Esophagus squamous epithelium (tissue), 5 donors: ENCODE data around the gene NPAS1. TPM values are rescaled to one million over a fixed set of nuclear protein-coding genes. Genes with fewer than 3 reads are reported as not detected.
A peak's percentile ranks its signal among the peaks of the same experiment; 100 is the strongest.

Experiments used
- DNase-seq: peaks from one replicate; lab custom pipeline; 2025; lab: John Stamatoyannopoulos, UW
- H3K27ac ChIP-seq, 4 donors: fragments of 200-600 bp; sonication (generic); one replicate each; pipeline ENCODE4 v1.5.1; 2016 to 2019; ENCODE audit warnings: mild to moderate bottlenecking in 1 of 4
- H3K27me3 ChIP-seq, 4 donors: fragments of 200-600 bp; sonication (generic); 1 replicate in 3 of 4; 2 replicates in 1 of 4; pipeline versions ENCODE4 v1.5.1 to v1.6.0; 2017 to 2021; ENCODE audit warnings: antibody characterized with exemption in 1 of 4
- H3K36me3 ChIP-seq, 3 donors: fragments of 200-600 bp; sonication (generic); one replicate each; pipeline ENCODE4 v1.5.1; 2016 to 2019
- H3K4me1 ChIP-seq, 3 donors: fragments of 200-600 bp; sonication (generic); one replicate each; pipeline ENCODE4 v1.5.1; 2017 to 2019
- H3K4me3 ChIP-seq, 4 donors: fragments of 200-600 bp; sonication (generic); 1 replicate in 3 of 4; 2 replicates in 1 of 4; pipeline ENCODE4 v1.5.1; 2016 to 2019; ENCODE audit warnings: mild to moderate bottlenecking in 2 of 4, moderate library complexity in 1 of 4
- H3K9me3 ChIP-seq, 3 donors: fragments of 200-600 bp; sonication (generic); one replicate each; pipeline ENCODE4 v1.5.1; 2016 to 2019
- POLR2A ChIP-seq, 4 donors: fragments of 450-650 bp; IDR thresholded peaks; one replicate each; pipeline ENCODE4 v1.6.1; 2017; ENCODE audit warnings: antibody characterized with exemption in 4 of 4, mild to moderate bottlenecking in 4 of 4, moderate library complexity in 3 of 4
- WGBS, 2 donors: methylation state at CpG; one replicate each; pipeline ENCODE4 v1.1.5; 2018; 5-methylcytosine and 5-hydroxymethylcytosine counted together
- intact Hi-C: fragments of 100-400 bp; cut with DNase I; formaldehyde crosslinking; loops from one replicate; pipeline ENCODE4 v1.15.0; 2022
- total RNA-seq, 4 donors: library from RNA; depleted of rRNA; stranded (reverse); fragments of >200 nt; gene quantifications; one replicate each; pipeline ENCODE4 v1.1.0, GENCODE V29; 2016
- TF ChIP-seq, protein P1 (sequence below), 6 experiments: fragments of 450-650 bp in 4 of 6; fragments of 200-600 bp in 2 of 6; sonication (generic) in 2 of 6; IDR thresholded peaks; one replicate each; pipeline ENCODE4 v1.5.1; 2016 to 2019; ENCODE audit warnings: antibody characterized with exemption in 6 of 6, mild to moderate bottlenecking in 4 of 6, moderate library complexity in 4 of 6
- donor health status: DM: yes; HTN: yes; CAD: no.

The NPAS1 gene
- total RNA-seq, 4 donors from 2014 or later = 0.18 to 4.3 (median 1.1) TPM; not detected in 1

DNA sequence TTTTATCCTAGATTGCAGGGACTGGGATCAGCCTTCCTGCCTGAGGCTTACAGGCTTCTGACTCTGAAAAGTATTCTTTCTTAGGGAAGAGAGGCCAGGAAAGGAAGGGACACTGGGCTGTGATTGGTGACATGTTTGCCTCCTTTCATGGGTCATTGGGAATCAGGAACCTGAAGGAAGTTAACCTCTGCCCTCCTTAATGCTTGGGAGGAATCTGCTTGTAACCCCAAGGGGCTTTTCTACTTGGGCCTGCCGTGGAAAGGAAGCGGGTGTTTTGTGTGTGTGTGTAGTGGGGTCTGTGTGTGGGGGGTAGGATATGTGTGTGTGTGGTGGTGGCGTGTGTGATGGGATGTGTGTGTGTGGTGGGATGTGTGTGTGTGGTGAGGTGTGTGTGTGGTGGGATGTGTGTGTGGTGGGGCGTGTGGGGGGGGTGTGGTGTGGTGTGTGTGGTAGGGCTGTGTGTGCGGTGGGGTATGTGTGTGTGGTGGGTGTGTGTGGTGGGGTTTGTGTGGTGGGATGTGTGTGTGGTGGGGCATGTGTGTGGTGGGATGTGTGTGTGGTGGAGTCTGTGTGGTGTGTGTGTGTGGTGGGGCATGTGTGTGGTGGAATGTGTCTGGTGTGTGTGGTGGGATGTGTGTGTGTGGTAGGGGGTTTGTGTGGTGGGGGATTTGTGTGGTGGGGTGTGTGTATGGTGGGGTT is 41.3 kb upstream of the NPAS1 start:
- Histone ChIP-seq H3K27me3 (no peaks in the 10 kb centered on the region), H3K4me3 (no peak overlapping the region), H3K4me1 (peaks cover 46 to 96% (median 62%) of the 10 kb centered on the region in 3 donors), H3K36me3 (no peaks in the 10 kb centered on the region), H3K27ac (peak overlapping the region in 3 of 4 donors; percentile 4 to 92 (median 84)), H3K9me3 (no peaks in the 10 kb centered on the region)
- intact Hi-C loops = no loop called here
- TF ChIP-seq POLR2A (IDR thresholded peaks at IDR 0.05) = no peak
- TF ChIP-seq, protein P1, sequence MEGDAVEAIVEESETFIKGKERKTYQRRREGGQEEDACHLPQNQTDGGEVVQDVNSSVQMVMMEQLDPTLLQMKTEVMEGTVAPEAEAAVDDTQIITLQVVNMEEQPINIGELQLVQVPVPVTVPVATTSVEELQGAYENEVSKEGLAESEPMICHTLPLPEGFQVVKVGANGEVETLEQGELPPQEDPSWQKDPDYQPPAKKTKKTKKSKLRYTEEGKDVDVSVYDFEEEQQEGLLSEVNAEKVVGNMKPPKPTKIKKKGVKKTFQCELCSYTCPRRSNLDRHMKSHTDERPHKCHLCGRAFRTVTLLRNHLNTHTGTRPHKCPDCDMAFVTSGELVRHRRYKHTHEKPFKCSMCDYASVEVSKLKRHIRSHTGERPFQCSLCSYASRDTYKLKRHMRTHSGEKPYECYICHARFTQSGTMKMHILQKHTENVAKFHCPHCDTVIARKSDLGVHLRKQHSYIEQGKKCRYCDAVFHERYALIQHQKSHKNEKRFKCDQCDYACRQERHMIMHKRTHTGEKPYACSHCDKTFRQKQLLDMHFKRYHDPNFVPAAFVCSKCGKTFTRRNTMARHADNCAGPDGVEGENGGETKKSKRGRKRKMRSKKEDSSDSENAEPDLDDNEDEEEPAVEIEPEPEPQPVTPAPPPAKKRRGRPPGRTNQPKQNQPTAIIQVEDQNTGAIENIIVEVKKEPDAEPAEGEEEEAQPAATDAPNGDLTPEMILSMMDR (IDR thresholded peaks at IDR 0.05) = no peak
- DNase-seq = no peak
- WGBS, 2 donors = 66 to 72% methylated on average over 3 to 4 of the region's 5 CpGs

DNA sequence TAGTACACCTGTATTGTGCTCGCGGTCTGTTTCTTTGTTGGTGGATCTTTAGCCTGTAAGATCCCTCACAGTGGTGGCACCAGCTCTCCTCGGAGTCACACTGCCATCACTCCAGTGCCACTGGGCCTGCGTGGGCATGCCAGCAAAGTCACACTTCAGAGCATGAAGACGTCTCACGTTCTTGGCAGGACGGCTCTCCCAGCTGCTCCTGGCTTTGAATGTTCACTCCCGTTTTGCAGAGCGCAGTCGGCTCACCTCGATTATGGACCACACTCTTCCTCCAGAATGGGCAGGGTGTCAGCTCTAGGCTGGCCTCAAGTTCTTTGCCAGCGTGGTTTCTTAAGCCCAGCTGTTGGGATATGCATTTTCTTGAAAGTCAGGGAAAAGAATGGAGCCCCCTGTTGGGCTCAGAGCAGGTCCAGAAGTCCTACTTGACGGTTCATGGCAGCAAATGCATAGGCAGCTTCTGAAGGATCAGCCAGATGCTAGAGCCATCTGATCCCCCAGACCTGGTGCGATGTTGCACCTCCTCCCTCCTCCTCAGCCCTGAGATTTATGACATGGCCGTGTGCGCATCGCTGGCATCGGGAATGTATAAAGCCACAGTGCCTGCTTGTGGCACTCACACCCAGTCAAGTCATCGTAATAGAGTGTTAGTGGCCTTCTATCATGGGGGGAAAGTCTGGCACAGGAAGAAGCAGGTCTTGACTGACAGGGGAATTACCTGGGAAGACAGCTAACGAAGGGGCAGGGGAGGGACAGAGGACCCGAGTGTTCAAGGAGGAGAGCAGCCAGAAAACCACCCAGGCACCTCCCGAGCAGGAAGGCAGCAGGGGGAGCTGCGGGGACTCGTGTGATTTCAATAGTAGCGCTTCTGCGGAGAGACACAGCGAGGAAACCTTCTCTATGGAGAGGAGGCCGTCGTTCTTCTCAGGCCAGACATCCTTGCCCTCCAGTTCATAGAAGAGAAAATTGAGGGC is 40.2 kb upstream of the NPAS1 start:
- Histone ChIP-seq H3K4me3 (no peak overlapping the region), H3K9me3 (no peaks in the 10 kb centered on the region), H3K27me3 (no peaks in the 10 kb centered on the region), H3K36me3 (no peaks in the 10 kb centered on the region), H3K4me1 (peaks cover 45 to 96% (median 70%) of the 10 kb centered on the region in 3 donors), H3K27ac (no peak overlapping the region)
- intact Hi-C loops = no loop called here
- TF ChIP-seq, protein P1 (IDR thresholded peaks at IDR 0.05) = no peak
- no peak for TF ChIP-seq POLR2A (IDR thresholded peaks at IDR 0.05)
- DNase-seq = no peak
- WGBS, 2 donors = 62 to 83% methylated on average over 26 to 29 of the region's 29 CpGs

DNA sequence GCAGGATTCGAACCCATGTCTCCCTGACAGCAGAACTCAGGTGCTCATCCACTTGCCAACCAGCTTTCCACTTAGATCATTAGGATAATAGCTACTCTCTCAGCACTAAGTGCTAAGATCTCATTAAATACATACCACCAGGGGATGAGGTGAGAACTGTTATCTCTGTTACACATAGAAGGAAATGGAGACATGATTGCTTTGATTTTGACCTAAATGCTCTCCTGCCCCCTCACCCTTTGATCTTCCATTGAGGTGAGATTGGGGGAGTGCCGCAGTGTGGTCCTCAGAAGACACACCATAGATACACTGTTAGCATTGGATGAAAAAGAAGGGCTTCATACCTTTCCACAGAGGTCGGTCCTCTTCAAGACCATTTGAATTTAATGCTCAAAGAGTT is 38.9 kb upstream of the NPAS1 start:
- Histone ChIP-seq H3K4me3 (no peak overlapping the region), H3K27me3 (no peaks in the 10 kb centered on the region), H3K4me1 (peaks cover 32 to 91% (median 65%) of the 10 kb centered on the region in 3 donors), H3K27ac (no peak overlapping the region), H3K36me3 (peaks cover 0 to 6% (median 0%) of the 10 kb centered on the region in 3 donors), H3K9me3 (no peaks in the 10 kb centered on the region)
- no peak for TF ChIP-seq POLR2A (IDR thresholded peaks at IDR 0.05)
- TF ChIP-seq, protein P1 (IDR thresholded peaks at IDR 0.05) = no peak
- WGBS, 2 donors = 69 to 76% methylated on average over 3 of the region's 3 CpGs
- intact Hi-C loops = no loop called here
- no peak for DNase-seq

DNA sequence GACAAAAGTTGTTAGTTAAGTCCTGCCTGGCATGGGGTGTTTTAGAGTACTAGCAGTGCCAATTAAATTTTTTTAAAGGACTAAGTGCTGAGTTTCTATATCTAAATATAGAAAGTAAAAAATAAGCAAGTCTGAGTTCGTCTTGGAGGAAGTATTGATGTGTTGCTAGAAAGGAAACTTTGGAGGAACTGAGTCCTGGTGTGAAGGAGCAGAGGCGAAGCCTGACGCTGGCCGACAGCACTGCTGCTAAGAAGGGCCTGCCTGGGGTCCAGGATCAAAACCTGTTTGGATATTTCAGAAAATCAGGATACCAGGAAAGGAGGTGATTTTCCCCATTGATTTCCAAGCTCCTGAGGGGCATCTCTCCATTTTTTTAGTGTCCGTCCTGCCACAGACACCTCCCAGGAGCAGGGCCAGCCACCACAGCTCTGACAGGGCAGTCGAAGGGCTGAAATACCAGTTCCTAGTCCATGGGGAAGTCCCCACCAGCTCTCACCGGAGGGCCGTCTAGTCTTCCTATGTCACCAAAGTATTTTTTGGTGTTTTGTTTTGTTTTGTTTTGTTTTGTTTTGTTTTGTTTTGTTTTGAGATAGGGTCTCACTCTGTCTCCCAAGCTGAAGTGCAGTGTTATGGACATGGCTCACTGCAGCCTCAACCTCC is 38.2 kb upstream of the NPAS1 start:
- Histone ChIP-seq H3K27me3 (no peaks in the 10 kb centered on the region), H3K4me1 (peaks cover 25 to 84% (median 58%) of the 10 kb centered on the region in 3 donors), H3K36me3 (peaks cover 0 to 10% (median 0%) of the 10 kb centered on the region in 3 donors), H3K9me3 (no peaks in the 10 kb centered on the region), H3K27ac (peak overlapping the region in 3 of 4 donors; percentile 9 to 56 (median 33)), H3K4me3 (no peak overlapping the region)
- intact Hi-C loops = no loop called here
- 59 to 60% methylated on average over 8 of the region's 8 CpGs for WGBS, 2 donors
- TF ChIP-seq POLR2A (IDR thresholded peaks at IDR 0.05) = no peak
- TF ChIP-seq, protein P1 (IDR thresholded peaks at IDR 0.05) = no peak
- DNase-seq = no peak
